Keratinocyte (primary cell): ENCODE data around the gene PRKRA. TPM values are rescaled to one million over a fixed set of nuclear protein-coding genes. Genes with fewer than 3 reads are reported as not detected.

Experiments used
- DNase-seq: peaks from one replicate; pipeline ENCODE4 v3.0.0-alpha.2; 2011; ENCODE audit warnings: low read depth, missing footprints, low spot score
- FAIRE-seq: peaks from 2 replicates; lab custom pipeline; 2011; peaks lifted over from hg19 to GRCh38; lab: Jason Lieb, UNC
- H2AFZ ChIP-seq: 2 replicates; pipeline ENCODE4 v1.6.0; 2012; ENCODE audit warnings: low read length, control low read depth, inconsistent platforms; ENCODE audit not compliant: control insufficient read depth
- H3K27ac ChIP-seq: 2 replicates; pipeline ENCODE4 v1.5.1; 2011; ENCODE audit warnings: low read length; ENCODE audit not compliant: control insufficient read depth, insufficient read depth
- H3K27me3 ChIP-seq: 3 replicates; pipeline ENCODE4 v1.6.0; 2011; ENCODE audit warnings: low read length; ENCODE audit not compliant: control insufficient read depth, insufficient read depth; ENCODE audit errors: extremely low read depth
- H3K36me3 ChIP-seq, 2 experiments: 2 replicates in 1 of 2; 3 replicates in 1 of 2; pipeline ENCODE4 v1.5.1; 2011; ENCODE audit warnings: low read length in 2 of 2, mild to moderate bottlenecking in 1 of 2; ENCODE audit not compliant: control insufficient read depth in 2 of 2, insufficient read depth in 2 of 2; ENCODE audit errors: extremely low read depth in 1 of 2
- H3K4me1 ChIP-seq: 3 replicates; pipeline ENCODE4 v1.5.1; 2011; ENCODE audit warnings: low read length; ENCODE audit not compliant: control insufficient read depth, insufficient read depth; ENCODE audit errors: extremely low read depth
- H3K4me2 ChIP-seq: 3 replicates; pipeline ENCODE4 v1.6.0; 2011; ENCODE audit warnings: low read depth, low read length; ENCODE audit not compliant: control insufficient read depth, insufficient read depth; ENCODE audit errors: extremely low read depth
- H3K4me3 ChIP-seq, 3 experiments: fragments of 200-600 bp in 1 of 3; sonication (generic) in 1 of 3; 2 replicates in 2 of 3; 3 replicates in 1 of 3; pipeline ENCODE4 v1.5.1; 2011 to 2016; ENCODE audit warnings: low read length in 3 of 3, mild to moderate bottlenecking in 3 of 3, control low read depth in 2 of 3, inconsistent platforms in 1 of 3, low read depth in 1 of 3, mixed read lengths in 1 of 3, mixed run types in 1 of 3, moderate library complexity in 1 of 3; ENCODE audit not compliant: control insufficient read depth in 2 of 3, insufficient read depth in 2 of 3; ENCODE audit errors: extremely low read depth in 1 of 3
- H3K79me2 ChIP-seq: 2 replicates; pipeline ENCODE4 v1.6.0; 2012; ENCODE audit warnings: low read length; ENCODE audit not compliant: control insufficient read depth, insufficient read depth
- H3K9ac ChIP-seq: 3 replicates; pipeline ENCODE4 v1.6.0; 2011; ENCODE audit warnings: low read length; ENCODE audit not compliant: control insufficient read depth, insufficient read depth; ENCODE audit errors: extremely low read depth
- H3K9me1 ChIP-seq: 3 replicates; pipeline ENCODE4 v1.6.0; 2011; ENCODE audit warnings: low read length; ENCODE audit not compliant: control insufficient read depth, insufficient read depth; ENCODE audit errors: extremely low read depth
- H3K9me3 ChIP-seq: 2 replicates; pipeline ENCODE4 v1.5.1; 2012; ENCODE audit warnings: low read depth, low read length; ENCODE audit not compliant: control insufficient read depth
- H4K20me1 ChIP-seq: 3 replicates; pipeline ENCODE4 v1.6.0; 2011; ENCODE audit warnings: low read length; ENCODE audit not compliant: control insufficient read depth, insufficient read depth; ENCODE audit errors: extremely low read depth
- CTCF ChIP-seq, 3 experiments: IDR thresholded peaks in 1 of 3; conservative IDR thresholded peaks in 1 of 3; optimal IDR thresholded peaks in 1 of 3; 2 replicates in 2 of 3; 3 replicates in 1 of 3; pipeline versions ENCODE3 to v1.5.1; 2011; ENCODE audit warnings: low read length in 3 of 3, mild to moderate bottlenecking in 3 of 3, moderate library complexity in 2 of 3, control low read depth in 1 of 3, inconsistent platforms in 1 of 3; ENCODE audit not compliant: insufficient read depth in 2 of 3; ENCODE audit errors: extremely low read depth in 1 of 3
- EZH2 ChIP-seq: IDR thresholded peaks from one replicate; pipeline ENCODE4 v1.6.1; 2012; ENCODE audit warnings: inconsistent platforms, mild to moderate bottlenecking, low read length, moderate library complexity
- dilution Hi-C: fragments of 300-500 bp; cut with MboI; formaldehyde crosslinking; loops from one replicate; pipeline ENCODE4 v1.7.0; 2020; ENCODE audit warnings: low sequenced_read_pairs; ENCODE audit not compliant: extremely low pct_ligation_motif_present
- polyA plus RNA-seq, 5 experiments: library from polyadenylated mRNA; depleted of rRNA in 3 of 5; stranded (reverse) in 3 of 5; stranded (forward) in 1 of 5; unstranded in 1 of 5; fragments of >200 nt; gene quantifications; 1 replicate in 1 of 5; 2 replicates in 3 of 5; 3 replicates in 1 of 5; pipeline versions ENCODE4 v1.2.1 to v1.2.3, GENCODE V29; 2011 to 2012; ENCODE audit warnings: missing spikeins in 2 of 5, low read depth in 1 of 5, low replicate concordance in 1 of 5

Gene PRKRA
- polyA plus RNA-seq, 1 donor (not counting 4 experiments of a cell fraction or from before 2014, with no cell fraction given): 38.4 TPM

DNA sequence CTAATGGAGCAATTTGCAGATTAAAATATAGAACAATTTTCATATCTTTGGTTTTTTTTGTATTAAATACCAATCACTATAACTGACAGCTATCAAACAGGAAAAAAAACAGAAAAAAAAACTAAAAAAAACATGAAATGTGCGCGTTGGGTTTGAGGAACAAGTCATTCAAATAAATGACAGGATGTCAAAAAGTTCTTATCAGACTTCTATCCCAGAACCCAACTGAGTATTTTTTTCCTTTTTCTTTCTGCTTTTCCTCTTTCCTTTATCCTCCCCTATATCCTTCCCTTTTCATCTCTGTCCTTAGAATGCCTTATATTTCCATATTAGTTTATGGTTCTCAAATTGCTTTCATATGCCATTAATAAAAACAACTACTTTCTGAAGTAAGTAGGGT is 14.3 kb downstream of the PRKRA start:
- H3K9ac ChIP-seq: no peak overlapping the region
- H3K4me2 ChIP-seq: no peak overlapping the region
- no peaks in the 10 kb centered on the region for H3K9me1 ChIP-seq
- H3K79me2 ChIP-seq: no peaks in the 10 kb centered on the region
- peaks cover 17 to 19% of the 10 kb centered on the region in 2 experiments for H3K36me3 ChIP-seq
- H3K4me3 ChIP-seq: no peak overlapping the region
- DNase-seq (no peak), FAIRE-seq (no peak)
- no peaks in the 10 kb centered on the region for H3K4me1 ChIP-seq
- no peaks in the 10 kb centered on the region for H4K20me1 ChIP-seq
- no peaks in the 10 kb centered on the region for H3K9me3 ChIP-seq
- H2AFZ ChIP-seq: no peak overlapping the region
- H3K27me3 ChIP-seq: no peaks in the 10 kb centered on the region
- TF ChIP-seq EZH2 (no peak), CTCF (optimal IDR thresholded peaks at IDR 0.05 in 1 of 3, IDR thresholded peaks at IDR 0.05 in 1 of 3, conservative IDR thresholded peaks at IDR 0.05 in 1 of 3; ENCODE audit: extremely low read depth in 1 of 3, insufficient read depth in 2 of 3, low read length in 3 of 3) (no peak)
- H3K27ac ChIP-seq: no peak overlapping the region
- dilution Hi-C loops: no loop called here

GRCh38 chr2:178429336-178429735 is 21.6 kb downstream of the PRKRA start:
- Histone ChIP-seq H3K9me3 (no peaks in the 10 kb centered on the region), H3K36me3 (peaks cover 14 to 27% of the 10 kb centered on the region in 2 experiments), H3K9ac (no peak overlapping the region), H3K9me1 (peaks cover 2% of the 10 kb centered on the region), H2AFZ (no peak overlapping the region), H3K27me3 (no peaks in the 10 kb centered on the region), H4K20me1 (no peaks in the 10 kb centered on the region), H3K4me3 (no peak overlapping the region), H3K4me2 (no peak overlapping the region), H3K4me1 (no peaks in the 10 kb centered on the region), H3K27ac (no peak overlapping the region), H3K79me2 (peaks cover 3% of the 10 kb centered on the region)
- no peak for TF ChIP-seq EZH2
- DNase-seq (no peak), FAIRE-seq (no peak)
- dilution Hi-C loops: no loop called here

DNA sequence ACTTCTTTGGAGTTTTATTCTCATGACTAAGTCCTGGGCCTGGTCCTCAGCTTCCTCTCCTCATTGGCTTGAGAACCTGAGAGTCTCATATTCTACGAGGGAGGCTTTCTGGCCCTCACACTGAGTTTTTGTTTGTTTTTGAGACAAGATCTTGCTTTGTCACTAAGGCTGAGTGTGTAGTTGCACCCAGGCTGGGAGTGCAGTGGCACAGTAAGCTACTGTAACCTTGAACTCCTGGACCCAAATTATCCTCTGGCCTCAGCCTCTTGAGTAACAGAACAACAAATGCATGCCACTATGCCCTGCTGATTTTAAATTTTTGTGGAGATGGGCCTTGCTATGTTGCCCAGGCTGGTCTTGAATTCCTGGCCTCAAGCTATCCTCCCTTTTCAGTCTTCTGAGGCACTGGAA is 22.6 kb downstream of the PRKRA start:
- Histone ChIP-seq H3K9me3 (no peaks in the 10 kb centered on the region), H3K36me3 (peaks cover 10 to 27% of the 10 kb centered on the region in 2 experiments), H3K4me1 (no peaks in the 10 kb centered on the region), H3K27me3 (no peaks in the 10 kb centered on the region), H3K9ac (no peak overlapping the region), H3K79me2 (peaks cover 3% of the 10 kb centered on the region), H2AFZ (no peak overlapping the region), H4K20me1 (no peaks in the 10 kb centered on the region), H3K4me2 (no peak overlapping the region), H3K9me1 (peaks cover 2% of the 10 kb centered on the region), H3K4me3 (no peak overlapping the region), H3K27ac (no peak overlapping the region)
- TF ChIP-seq EZH2 (no peak), CTCF (optimal IDR thresholded peaks at IDR 0.05 in 1 of 3, IDR thresholded peaks at IDR 0.05 in 1 of 3, conservative IDR thresholded peaks at IDR 0.05 in 1 of 3; ENCODE audit: extremely low read depth in 1 of 3, insufficient read depth in 2 of 3, low read length in 3 of 3) (no peak)
- FAIRE-seq (no peak), DNase-seq (no peak)
- dilution Hi-C loops: no loop called here
